Endodermal cell (in vitro differentiated cells): ENCODE data around the gene IGFBP2. TPM values are rescaled to one million over a fixed set of nuclear protein-coding genes. Genes with fewer than 3 reads are reported as not detected.

Experiments
- DNase-seq: peaks from one replicate; pipeline ENCODE4 v3.0.0-alpha.2; 2017
- H3K27ac ChIP-seq: 2 replicates; pipeline ENCODE4 v1.5.1; 2013; ENCODE audit warnings: mild to moderate bottlenecking, low read depth, low read length, moderate library complexity
- H3K27me3 ChIP-seq: 2 replicates; pipeline ENCODE4 v1.6.1; 2013; ENCODE audit warnings: mild to moderate bottlenecking, low read length, moderate library complexity; ENCODE audit not compliant: insufficient read depth, control insufficient read depth, poor library complexity, severe bottlenecking
- H3K36me3 ChIP-seq: 2 replicates; pipeline ENCODE4 v1.7.0; 2013; ENCODE audit warnings: mild to moderate bottlenecking, low read length, moderate library complexity; ENCODE audit not compliant: control insufficient read depth, insufficient read depth
- H3K4me1 ChIP-seq: one replicate; pipeline ENCODE4 v1.7.0; 2013; ENCODE audit warnings: low read length; ENCODE audit not compliant: control insufficient read depth, insufficient read depth
- H3K4me3 ChIP-seq: 2 replicates; pipeline ENCODE4 v1.5.1; 2013; ENCODE audit warnings: mild to moderate bottlenecking, low read length, moderate library complexity
- H3K9ac ChIP-seq: 2 replicates; pipeline ENCODE4 v1.6.1; 2013; ENCODE audit warnings: mild to moderate bottlenecking, low read length, moderate library complexity; ENCODE audit not compliant: poor library complexity, severe bottlenecking; ENCODE audit errors: extremely low read depth
- H3K9me3 ChIP-seq: 2 replicates; pipeline ENCODE4 v1.6.1; 2013; ENCODE audit warnings: mild to moderate bottlenecking, low read length, moderate library complexity; ENCODE audit not compliant: control insufficient read depth
- H3K27ac Mint-ChIP-seq: 2 replicates; pipeline ENCODE4 v1.8.0; 2020; ENCODE audit warnings: mixed read lengths
- H3K27me3 Mint-ChIP-seq: 2 replicates; pipeline ENCODE4 v1.8.0; 2021; ENCODE audit warnings: mild to moderate bottlenecking, mixed read lengths; ENCODE audit not compliant: insufficient read depth
- H3K36me3 Mint-ChIP-seq: 2 replicates; pipeline ENCODE4 v1.8.0; 2020; ENCODE audit warnings: low read depth, mixed read lengths
- H3K4me1 Mint-ChIP-seq: 2 replicates; pipeline ENCODE4 v1.8.0; 2020; ENCODE audit warnings: mixed read lengths
- H3K4me3 Mint-ChIP-seq: 2 replicates; pipeline ENCODE4 v1.8.0; 2020; ENCODE audit warnings: mild to moderate bottlenecking, moderate library complexity, mixed read lengths
- H3K9me3 Mint-ChIP-seq: 2 replicates; pipeline ENCODE4 v1.8.0; 2020; ENCODE audit warnings: mild to moderate bottlenecking, mixed read lengths
- CTCF ChIP-seq: fragments of 200-600 bp; sonication (generic); conservative IDR thresholded peaks from 2 replicates; pipeline ENCODE4 v1.5.0; 2021; ENCODE audit warnings: antibody characterized with exemption, mild to moderate bottlenecking
- WGBS, 2 experiments: methylation state at CpG; one replicate each; pipeline versions ENCODE4 v1.1.5 to v1.1.7; 2013; ENCODE audit warnings: missing lambda C conversion rate in 2 of 2, mixed read lengths in 1 of 2; ENCODE audit not compliant: insufficient coverage in 1 of 2, insufficient read length in 1 of 2; 5-methylcytosine and 5-hydroxymethylcytosine counted together
- total RNA-seq, 2 donors: library from RNA; stranded (reverse); fragmentation: NEBNext Ultra II Directional in 1 of 2; extraction: Animal tissue kit (Norgen Biotek cat#: 25700) in 1 of 2; gene quantifications; 2 replicates in 1 of 2; 3 replicates in 1 of 2; pipeline ENCODE4 v1.2.1, GENCODE V29; 2021

IGFBP2 gene
- total RNA-seq, 2 donors from 2014 or later: 80.8 to 313 TPM

- Mint-ChIP-seq H3K9me3 (no peaks in the 10 kb centered on the region), H3K36me3 (no peaks in the 10 kb centered on the region), H3K4me3 (no peak overlapping the region), H3K4me1 (peaks cover 18% of the 10 kb centered on the region), H3K27ac (no peak overlapping the region), H3K27me3 (peaks cover 35% of the 10 kb centered on the region)
- Histone ChIP-seq H3K9me3 (no peaks in the 10 kb centered on the region), H3K9ac (no peak overlapping the region), H3K4me1 (no peaks in the 10 kb centered on the region), H3K36me3 (no peaks in the 10 kb centered on the region), H3K27me3 (peaks cover 28% of the 10 kb centered on the region), H3K27ac (no peak overlapping the region), H3K4me3 (no peak overlapping the region)
- DNase-seq: peak; percentile 64
- WGBS, 2 experiments: 38 to 42% methylated on average over 5 of the region's 5 CpGs
- peak; percentile 81 for TF ChIP-seq CTCF
Measured at GRCh38 chr2:216698895-216699294, 65.7 kb downstream of the IGFBP2 start.

- H3K27me3 ChIP-seq: peaks cover 16% of the 10 kb centered on the region
- H3K9ac ChIP-seq: no peak overlapping the region
- no peak overlapping the region for H3K4me3 ChIP-seq
- no peaks in the 10 kb centered on the region for H3K4me1 ChIP-seq
- TF ChIP-seq CTCF: no peak
- Mint-ChIP-seq H3K27me3 (peaks cover 23% of the 10 kb centered on the region), H3K4me3 (no peak overlapping the region), H3K4me1 (peaks cover 13% of the 10 kb centered on the region), H3K36me3 (no peaks in the 10 kb centered on the region), H3K27ac (no peak overlapping the region), H3K9me3 (no peaks in the 10 kb centered on the region)
- no peaks in the 10 kb centered on the region for H3K36me3 ChIP-seq
- no peaks in the 10 kb centered on the region for H3K9me3 ChIP-seq
- WGBS, 2 experiments: 95% methylated on average over 7 of the region's 7 CpGs
- DNase-seq: no peak
- H3K27ac ChIP-seq: no peak overlapping the region
Measured at GRCh38 chr2:216700088-216700567, 66.9 kb downstream of the IGFBP2 start.

GRCh38 chr2:216700781-216701180 is 67.6 kb downstream of the IGFBP2 start:
- H3K9me3 ChIP-seq: no peaks in the 10 kb centered on the region
- H3K4me3 ChIP-seq: no peak overlapping the region
- no peak overlapping the region for H3K9ac ChIP-seq
- H3K27me3 ChIP-seq: peaks cover 13% of the 10 kb centered on the region
- no peaks in the 10 kb centered on the region for H3K4me1 ChIP-seq
- WGBS, 2 experiments: 93 to 94% methylated on average over 5 of the region's 5 CpGs
- TF ChIP-seq CTCF: no peak
- Mint-ChIP-seq H3K27ac (no peak overlapping the region), H3K4me1 (peaks cover 10% of the 10 kb centered on the region), H3K4me3 (no peak overlapping the region), H3K36me3 (no peaks in the 10 kb centered on the region), H3K27me3 (peaks cover 17% of the 10 kb centered on the region), H3K9me3 (no peaks in the 10 kb centered on the region)
- H3K27ac ChIP-seq: no peak overlapping the region
- no peaks in the 10 kb centered on the region for H3K36me3 ChIP-seq
- no peak for DNase-seq
